GM12878 (cell line): ENCODE results near the gene NLRC3. TPM values are rescaled to one million over a fixed set of nuclear protein-coding genes. Genes with fewer than 3 reads are reported as not detected.

Experiments
- ATAC-seq: fragments of 200-7000 bp; cut with Tn5 transposase; 3 replicates; pipeline ENCODE4 v1.9.1; 2020; ENCODE audit warnings: mild to moderate bottlenecking, moderate library complexity
- BruUV-seq: library from RNA; stranded (reverse); fragments of 400-500 nt; replicated peaks from 2 replicates; lab custom pipeline; 2021; lab: Mats Ljungman, UMichigan
- CTCF ChIA-PET: fragments of 300-600 bp; sonication (Branson Sonifier 250); formaldehyde crosslinking; extraction: SDS; loops from one replicate; lab custom pipeline; 2021; ENCODE audit warnings: inconsistent platforms; lab: Yijun Ruan, JAX
- POLR2A ChIA-PET: fragments of 350-600 bp; formaldehyde crosslinking; extraction: SDS; loops from one replicate; lab custom pipeline; 2021; ENCODE audit warnings: inconsistent platforms; lab: Charles Lee
- RAD21 ChIA-PET: fragments of 300-600 bp; sonication (Branson Sonifier 250); formaldehyde crosslinking; loops from one replicate; lab custom pipeline; 2023; ENCODE audit warnings: antibody characterized with exemption; ENCODE audit not compliant: unreplicated experiment; lab: Charles Lee
- SMC1A ChIA-PET: fragments of 300-600 bp; sonication (Branson Sonifier 250); formaldehyde crosslinking; loops from one replicate; lab custom pipeline; 2023; ENCODE audit not compliant: unreplicated experiment, uncharacterized antibody; lab: Charles Lee
- DNase-seq: peaks from one replicate; pipeline ENCODE4 v3.0.0-alpha.2; 2011; ENCODE audit warnings: low read depth, low spot score
- FAIRE-seq: peaks from 3 replicates; lab custom pipeline; 2011; peaks lifted over from hg19 to GRCh38; lab: Jason Lieb, UNC
- H2AFZ ChIP-seq: 2 replicates; pipeline ENCODE4 v1.6.0; 2011; ENCODE audit warnings: low read depth, low read length, control low read depth; ENCODE audit not compliant: control insufficient read depth
- H3K27ac ChIP-seq: 2 replicates; pipeline ENCODE4 v1.5.1; 2011; ENCODE audit warnings: control low read depth; ENCODE audit not compliant: control insufficient read depth, insufficient read depth
- H3K27me3 ChIP-seq, 2 experiments: replicated peaks in 1 of 2; 2 replicates each; pipeline versions ENCODE4 v1.6.0 to v1.6.1; 2011; ENCODE audit warnings: low read length in 1 of 2; ENCODE audit not compliant: control insufficient read depth in 2 of 2, insufficient read depth in 2 of 2
- H3K36me3 ChIP-seq, 2 experiments: 2 replicates each; pipeline ENCODE4 v1.5.1; 2011; ENCODE audit warnings: low read length in 1 of 2; ENCODE audit not compliant: control insufficient read depth in 2 of 2, insufficient read depth in 2 of 2
- H3K4me1 ChIP-seq: 2 replicates; pipeline ENCODE4 v1.6.1; 2011; ENCODE audit warnings: mild to moderate bottlenecking, low read length, moderate library complexity, mixed read lengths; ENCODE audit not compliant: control insufficient read depth, insufficient read depth
- H3K4me2 ChIP-seq: 2 replicates; pipeline ENCODE4 v1.6.0; 2011; ENCODE audit warnings: control low read depth; ENCODE audit not compliant: control insufficient read depth, insufficient read depth
- H3K4me3 ChIP-seq: fragments of 200-600 bp; sonication (generic); 2 replicates; pipeline ENCODE4 v1.5.1; 2016
- H3K79me2 ChIP-seq: 2 replicates; pipeline ENCODE4 v1.6.0; 2011; ENCODE audit warnings: low read length; ENCODE audit not compliant: control insufficient read depth, insufficient read depth
- H3K9ac ChIP-seq: 2 replicates; pipeline ENCODE4 v1.8.0; 2011; ENCODE audit warnings: low read length, control low read depth, mixed read lengths; ENCODE audit not compliant: control insufficient read depth, insufficient read depth
- H3K9me3 ChIP-seq: replicated peaks from 3 replicates; pipeline ENCODE4 v1.5.1; 2011; ENCODE audit warnings: mild to moderate bottlenecking, low read length; ENCODE audit not compliant: control insufficient read depth, insufficient read depth
- H4K20me1 ChIP-seq: 2 replicates; pipeline ENCODE4 v1.6.0; 2011; ENCODE audit not compliant: control insufficient read depth, insufficient read depth
- CHD1 ChIP-seq: IDR thresholded peaks from 2 replicates; pipeline ENCODE4 v1.6.1; 2012; ENCODE audit warnings: low read depth, low read length, improper control_type of control experiment
- PAX8 ChIP-seq: fragments of 450-650 bp; IDR thresholded peaks from 2 replicates; pipeline ENCODE4 v1.6.1; 2017; ENCODE audit warnings: mild to moderate bottlenecking, moderate library complexity
- PML ChIP-seq: IDR thresholded peaks from 2 replicates; pipeline ENCODE4 v1.6.1; 2012; ENCODE audit warnings: low read length, inconsistent platforms
- RELA ChIP-seq: fragments of 450-650 bp; IDR thresholded peaks from 2 replicates; pipeline ENCODE4 v1.8.0; 2014; ENCODE audit warnings: borderline replicate concordance; ENCODE audit not compliant: partially characterized antibody
- SUPT20H ChIP-seq: IDR thresholded peaks from 2 replicates; pipeline ENCODE4 v1.6.1; 2011; ENCODE audit warnings: low read depth, mild to moderate bottlenecking, low read length, moderate library complexity, borderline replicate concordance; ENCODE audit not compliant: control insufficient read depth
- WGBS: methylation state at CpG from one replicate; pipeline ENCODE4 v1.1.6; 2016; ENCODE audit warnings: low lambda C conversion rate; ENCODE audit not compliant: insufficient replicate concordance, insufficient coverage; ENCODE audit errors: missing lambda C conversion rate; 5-methylcytosine and 5-hydroxymethylcytosine counted together
- in situ Hi-C: fragments of 300-500 bp; cut with MboI; formaldehyde crosslinking; loops from 9 replicates; pipeline ENCODE4 v1.14.3; 2018; ENCODE audit warnings: mixed read lengths
- intact Hi-C: fragments of 100-400 bp; cut with micrococcal nuclease; formaldehyde crosslinking; loops from one replicate; pipeline ENCODE4 v1.14.2; 2022; ENCODE audit not compliant: unreplicated experiment
- polyA plus RNA-seq, 11 experiments: library from polyadenylated mRNA; depleted of rRNA in 4 of 11; unstranded in 6 of 11; stranded (reverse) in 5 of 11; fragments of >200 nt; fragmentation: Nextera tagmentation in 4 of 11; fragmentation: Illumina TruSeq in 1 of 11; extraction: Ambion mirVana in 4 of 11; extraction: Trizol in 1 of 11; gene quantifications; 1 replicate in 1 of 11; 2 replicates in 10 of 11; pipeline versions ENCODE4 v1.2.1 to v1.2.3, GENCODE V29; 2011 to 2016; ENCODE audit warnings: inconsistent platforms in 2 of 11, missing spikeins in 2 of 11, low read depth in 1 of 11
- total RNA-seq, 4 experiments: library from RNA; depleted of rRNA in 3 of 4; stranded (reverse); fragments of >200 nt in 3 of 4; fragmentation: Illumina TruSeq in 1 of 4; extraction: Trizol in 1 of 4; gene quantifications; 2 replicates each; pipeline versions ENCODE4 v1.2.1 to v1.2.3, GENCODE V29; 2013 to 2021
- TF ChIP-seq, protein P1 (sequence below): fragments of 450-650 bp; IDR thresholded peaks from 2 replicates; pipeline ENCODE4 v1.6.1; 2014; ENCODE audit warnings: mild to moderate bottlenecking
- TF ChIP-seq, protein P2 (sequence below), 3 experiments: IDR thresholded peaks in 2 of 3; conservative IDR thresholded peaks in 1 of 3; 2 replicates each; pipeline ENCODE4 v1.5.1; 2011; ENCODE audit warnings: low read depth in 3 of 3, low read length in 3 of 3, mild to moderate bottlenecking in 3 of 3, control low read depth in 2 of 3, moderate library complexity in 2 of 3, inconsistent platforms in 1 of 3, mixed read lengths in 1 of 3; ENCODE audit not compliant: control insufficient read depth in 2 of 3, insufficient read depth in 1 of 3; ENCODE audit errors: extremely low read depth in 1 of 3
- TF ChIP-seq, protein P3 (sequence below): fragments of 450-650 bp; formaldehyde crosslinking; IDR thresholded peaks from 2 replicates; pipeline ENCODE4 v1.5.0; 2022; ENCODE audit warnings: mild to moderate bottlenecking, missing genetic modification characterization

The NLRC3 gene
- total and polyA plus RNA-seq, 10 of the 15 experiments (the other 5 are each of a cell fraction or from before 2014, with no cell fraction given) = 2.2 to 17.8 (median 7.6) TPM

DNA sequence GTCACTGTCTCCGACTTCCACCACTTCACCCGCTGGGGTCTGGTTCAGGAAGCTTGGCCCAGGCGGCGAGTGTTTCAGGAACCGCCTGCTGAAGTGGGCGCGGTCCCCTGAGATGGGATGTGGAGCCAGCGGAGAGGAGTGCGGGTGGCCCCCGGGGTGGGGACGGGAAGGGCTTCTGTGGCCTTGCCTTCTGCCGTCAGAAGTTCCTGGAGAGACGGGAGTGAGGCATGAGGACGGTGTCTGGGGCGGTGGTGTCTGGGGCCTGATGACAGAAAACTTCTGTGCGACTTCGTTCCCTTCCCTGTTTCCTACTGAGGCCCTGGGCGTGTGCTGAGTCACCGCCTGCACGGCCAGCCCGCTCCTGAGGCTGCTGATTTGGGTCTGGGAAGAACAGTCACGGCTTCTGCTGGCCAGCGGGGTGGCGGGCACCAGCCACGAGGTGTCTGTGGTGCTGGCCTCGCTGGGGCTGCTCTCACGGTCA is 12.3 kb upstream of the NLRC3 start:
- TF ChIP-seq RELA (no peak), CHD1 (no peak), SUPT20H (no peak), PML (no peak), PAX8 (no peak)
- TF ChIP-seq, protein P1, sequence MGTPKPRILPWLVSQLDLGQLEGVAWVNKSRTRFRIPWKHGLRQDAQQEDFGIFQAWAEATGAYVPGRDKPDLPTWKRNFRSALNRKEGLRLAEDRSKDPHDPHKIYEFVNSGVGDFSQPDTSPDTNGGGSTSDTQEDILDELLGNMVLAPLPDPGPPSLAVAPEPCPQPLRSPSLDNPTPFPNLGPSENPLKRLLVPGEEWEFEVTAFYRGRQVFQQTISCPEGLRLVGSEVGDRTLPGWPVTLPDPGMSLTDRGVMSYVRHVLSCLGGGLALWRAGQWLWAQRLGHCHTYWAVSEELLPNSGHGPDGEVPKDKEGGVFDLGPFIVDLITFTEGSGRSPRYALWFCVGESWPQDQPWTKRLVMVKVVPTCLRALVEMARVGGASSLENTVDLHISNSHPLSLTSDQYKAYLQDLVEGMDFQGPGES = no peak
- TF ChIP-seq, protein P2, sequence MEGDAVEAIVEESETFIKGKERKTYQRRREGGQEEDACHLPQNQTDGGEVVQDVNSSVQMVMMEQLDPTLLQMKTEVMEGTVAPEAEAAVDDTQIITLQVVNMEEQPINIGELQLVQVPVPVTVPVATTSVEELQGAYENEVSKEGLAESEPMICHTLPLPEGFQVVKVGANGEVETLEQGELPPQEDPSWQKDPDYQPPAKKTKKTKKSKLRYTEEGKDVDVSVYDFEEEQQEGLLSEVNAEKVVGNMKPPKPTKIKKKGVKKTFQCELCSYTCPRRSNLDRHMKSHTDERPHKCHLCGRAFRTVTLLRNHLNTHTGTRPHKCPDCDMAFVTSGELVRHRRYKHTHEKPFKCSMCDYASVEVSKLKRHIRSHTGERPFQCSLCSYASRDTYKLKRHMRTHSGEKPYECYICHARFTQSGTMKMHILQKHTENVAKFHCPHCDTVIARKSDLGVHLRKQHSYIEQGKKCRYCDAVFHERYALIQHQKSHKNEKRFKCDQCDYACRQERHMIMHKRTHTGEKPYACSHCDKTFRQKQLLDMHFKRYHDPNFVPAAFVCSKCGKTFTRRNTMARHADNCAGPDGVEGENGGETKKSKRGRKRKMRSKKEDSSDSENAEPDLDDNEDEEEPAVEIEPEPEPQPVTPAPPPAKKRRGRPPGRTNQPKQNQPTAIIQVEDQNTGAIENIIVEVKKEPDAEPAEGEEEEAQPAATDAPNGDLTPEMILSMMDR (IDR thresholded peaks at IDR 0.05 in 2 of 3, conservative IDR thresholded peaks at IDR 0.05 in 1 of 3; ENCODE audit: control insufficient read depth in 2 of 3, extremely low read depth in 1 of 3, insufficient read depth in 1 of 3, low read depth in 3 of 3, low read length in 3 of 3) = no peak
- TF ChIP-seq, protein P3, sequence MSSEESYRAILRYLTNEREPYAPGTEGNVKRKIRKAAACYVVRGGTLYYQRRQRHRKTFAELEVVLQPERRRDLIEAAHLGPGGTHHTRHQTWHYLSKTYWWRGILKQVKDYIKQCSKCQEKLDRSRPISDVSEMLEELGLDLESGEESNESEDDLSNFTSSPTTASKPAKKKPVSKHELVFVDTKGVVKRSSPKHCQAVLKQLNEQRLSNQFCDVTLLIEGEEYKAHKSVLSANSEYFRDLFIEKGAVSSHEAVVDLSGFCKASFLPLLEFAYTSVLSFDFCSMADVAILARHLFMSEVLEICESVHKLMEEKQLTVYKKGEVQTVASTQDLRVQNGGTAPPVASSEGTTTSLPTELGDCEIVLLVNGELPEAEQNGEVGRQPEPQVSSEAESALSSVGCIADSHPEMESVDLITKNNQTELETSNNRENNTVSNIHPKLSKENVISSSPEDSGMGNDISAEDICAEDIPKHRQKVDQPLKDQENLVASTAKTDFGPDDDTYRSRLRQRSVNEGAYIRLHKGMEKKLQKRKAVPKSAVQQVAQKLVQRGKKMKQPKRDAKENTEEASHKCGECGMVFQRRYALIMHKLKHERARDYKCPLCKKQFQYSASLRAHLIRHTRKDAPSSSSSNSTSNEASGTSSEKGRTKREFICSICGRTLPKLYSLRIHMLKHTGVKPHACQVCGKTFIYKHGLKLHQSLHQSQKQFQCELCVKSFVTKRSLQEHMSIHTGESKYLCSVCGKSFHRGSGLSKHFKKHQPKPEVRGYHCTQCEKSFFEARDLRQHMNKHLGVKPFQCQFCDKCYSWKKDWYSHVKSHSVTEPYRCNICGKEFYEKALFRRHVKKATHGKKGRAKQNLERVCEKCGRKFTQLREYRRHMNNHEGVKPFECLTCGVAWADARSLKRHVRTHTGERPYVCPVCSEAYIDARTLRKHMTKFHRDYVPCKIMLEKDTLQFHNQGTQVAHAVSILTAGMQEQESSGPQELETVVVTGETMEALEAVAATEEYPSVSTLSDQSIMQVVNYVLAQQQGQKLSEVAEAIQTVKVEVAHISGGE (CRISPR knock-in tag) = no peak
- peaks cover 0 to 3% of the 10 kb centered on the region in 2 experiments; a peak in 1 of 4 replicates for H3K36me3 ChIP-seq
- H3K4me2 ChIP-seq = no peak overlapping the region
- FAIRE-seq = no peak
- in situ Hi-C loops (no loop called here), intact Hi-C loops (no loop called here)
- ChIA-PET SMC1A (interaction anchor here (2.0 kb wide), 1 partner anchor 18 kb away, joined by 5 read pairs; no protein-coding TSS in a partner anchor), RAD21 (interaction anchor here (0.6 kb wide), 1 partner anchor 462 kb away, joined by 3 read pairs; no protein-coding TSS in a partner anchor), POLR2A (interaction anchor here (0.6 kb wide), 1 partner anchor 489 kb away, joined by 4 read pairs; no protein-coding TSS in a partner anchor), CTCF (no interaction called here)
- H3K9me3 ChIP-seq = no peaks in the 10 kb centered on the region
- no peak overlapping the region for H2AFZ ChIP-seq
- H4K20me1 ChIP-seq = no peaks in the 10 kb centered on the region
- ATAC-seq = no peak
- no peaks in the 10 kb centered on the region for H3K27me3 ChIP-seq
- no peak overlapping the region for H3K9ac ChIP-seq
- H3K27ac ChIP-seq = no peak overlapping the region
- WGBS = 96% methylated on average over 27 of the region's 27 CpGs
- peaks cover 11% of the 10 kb centered on the region for H3K4me1 ChIP-seq
- BruUV-seq = no TSS peak
- DNase-seq = no peak
- no peaks in the 10 kb centered on the region for H3K79me2 ChIP-seq
- H3K4me3 ChIP-seq = no peak overlapping the region
